ENCODE results near the gene CPSF3. TPM values are rescaled to one million over a fixed set of nuclear protein-coding genes. Genes with fewer than 3 reads are reported as not detected.
"Not testable (repeated sequence)": the region's sequence is repeated elsewhere in the genome, so short reads cannot be mapped to it uniquely, and the experiment has no call there.

CPSF3 gene
- total RNA-seq, 1 donor from 2014 or later, result 19.4 TPM

DNA sequence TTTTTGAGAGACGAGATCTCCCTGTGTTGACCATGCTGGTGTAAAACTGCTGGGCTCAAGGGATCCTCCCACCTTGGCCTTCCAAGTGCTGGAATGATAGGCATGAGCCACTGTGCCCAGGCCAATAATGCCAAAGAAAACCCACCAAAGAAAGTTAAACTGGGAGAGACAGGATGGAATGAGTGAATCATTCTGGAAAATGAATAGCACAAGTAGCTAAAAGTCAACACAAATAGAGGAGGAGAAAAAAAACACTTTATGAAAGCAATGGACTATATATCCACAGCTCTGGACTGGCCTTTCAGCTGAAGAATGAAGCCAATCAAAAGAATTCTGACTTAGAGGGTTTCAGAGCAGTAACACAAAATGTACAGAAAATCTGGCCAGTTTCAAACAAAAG, 74.8 kb downstream of the CPSF3 start:
- Histone ChIP-seq H3K4me3 (no peak overlapping the region), H3K36me3 (peaks cover 0 to 39% of the 10 kb centered on the region in 2 donors), H3K27me3 (no peaks in the 10 kb centered on the region), H3K27ac (no peak overlapping the region), H3K9me3 (no peaks in the 10 kb centered on the region), H3K4me1 (no peaks in the 10 kb centered on the region)
- DNase-seq (ENCODE audit: extremely low spot score in 2 of 2), result no peak
- intact Hi-C loops (cut with DNase I), result no loop called here
- TF ChIP-seq POLR2AphosphoS5 (IDR thresholded peaks at IDR 0.05; ENCODE audit: insufficient read depth in 1 of 2, low read depth in 1 of 2) (no peak), POLR2A (IDR thresholded peaks at IDR 0.05) (no peak)
- TF ChIP-seq, protein P1, sequence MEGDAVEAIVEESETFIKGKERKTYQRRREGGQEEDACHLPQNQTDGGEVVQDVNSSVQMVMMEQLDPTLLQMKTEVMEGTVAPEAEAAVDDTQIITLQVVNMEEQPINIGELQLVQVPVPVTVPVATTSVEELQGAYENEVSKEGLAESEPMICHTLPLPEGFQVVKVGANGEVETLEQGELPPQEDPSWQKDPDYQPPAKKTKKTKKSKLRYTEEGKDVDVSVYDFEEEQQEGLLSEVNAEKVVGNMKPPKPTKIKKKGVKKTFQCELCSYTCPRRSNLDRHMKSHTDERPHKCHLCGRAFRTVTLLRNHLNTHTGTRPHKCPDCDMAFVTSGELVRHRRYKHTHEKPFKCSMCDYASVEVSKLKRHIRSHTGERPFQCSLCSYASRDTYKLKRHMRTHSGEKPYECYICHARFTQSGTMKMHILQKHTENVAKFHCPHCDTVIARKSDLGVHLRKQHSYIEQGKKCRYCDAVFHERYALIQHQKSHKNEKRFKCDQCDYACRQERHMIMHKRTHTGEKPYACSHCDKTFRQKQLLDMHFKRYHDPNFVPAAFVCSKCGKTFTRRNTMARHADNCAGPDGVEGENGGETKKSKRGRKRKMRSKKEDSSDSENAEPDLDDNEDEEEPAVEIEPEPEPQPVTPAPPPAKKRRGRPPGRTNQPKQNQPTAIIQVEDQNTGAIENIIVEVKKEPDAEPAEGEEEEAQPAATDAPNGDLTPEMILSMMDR (IDR thresholded peaks at IDR 0.05), result no peak

DNA sequence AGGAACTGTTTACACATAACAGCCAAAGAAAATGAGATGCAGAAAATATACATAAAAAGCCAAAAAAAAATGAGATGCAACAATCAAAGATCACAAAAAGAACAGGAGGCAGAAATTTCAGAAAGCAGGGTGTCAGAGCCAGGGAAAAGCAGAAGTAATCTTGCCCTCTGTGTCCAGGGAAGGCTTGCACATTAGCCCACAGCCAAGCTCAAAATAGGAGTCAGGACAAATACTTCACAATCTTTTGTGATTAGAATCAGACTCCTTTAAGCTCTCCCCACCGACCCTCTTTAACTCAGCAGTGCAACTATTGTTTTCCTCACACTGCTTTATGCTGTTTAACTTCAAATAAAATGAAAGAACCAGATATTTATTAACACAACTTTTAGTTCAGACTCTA, 85.5 kb downstream of the CPSF3 start:
- no peaks in the 10 kb centered on the region for H3K9me3 ChIP-seq
- H3K27me3 ChIP-seq, result no peaks in the 10 kb centered on the region
- DNase-seq (ENCODE audit: extremely low spot score in 2 of 2), result no peak
- H3K27ac ChIP-seq, result no peak overlapping the region
- intact Hi-C loops (cut with DNase I), result no loop called here
- no peak overlapping the region for H3K4me3 ChIP-seq
- no peaks in the 10 kb centered on the region for H3K4me1 ChIP-seq
- no peak for TF ChIP-seq POLR2A (IDR thresholded peaks at IDR 0.05)
- TF ChIP-seq, protein P1 (IDR thresholded peaks at IDR 0.05), result no peak
- no peak for TF ChIP-seq POLR2AphosphoS5 (IDR thresholded peaks at IDR 0.05; ENCODE audit: insufficient read depth in 1 of 2, low read depth in 1 of 2)
- H3K36me3 ChIP-seq, result peaks cover 0 to 56% of the 10 kb centered on the region in 2 donors

DNA sequence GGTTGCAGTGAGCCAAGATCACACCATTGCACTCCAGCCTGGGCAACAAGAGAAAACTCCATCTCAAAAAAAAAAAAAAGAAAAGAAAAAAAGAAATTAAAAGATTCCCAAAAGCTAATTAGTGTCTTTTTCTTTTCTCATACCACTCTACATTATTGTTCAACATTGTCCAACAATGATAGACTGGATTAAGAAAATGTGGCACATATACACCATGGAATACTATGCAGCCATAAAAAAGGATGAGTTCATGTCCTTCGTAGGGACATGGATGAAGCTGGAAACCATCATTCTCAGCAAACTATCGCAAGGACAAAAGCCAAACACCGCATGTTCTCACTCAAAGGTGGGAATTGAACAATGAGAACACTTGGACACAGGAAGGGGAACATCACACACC, 90.5 kb downstream of the CPSF3 start:
- H3K27me3 ChIP-seq; H3K4me3 ChIP-seq; intact Hi-C loops (cut with DNase I); H3K9me3 ChIP-seq; H3K27ac ChIP-seq; DNase-seq (ENCODE audit: extremely low spot score in 2 of 2); H3K4me1 ChIP-seq: not testable (repeated sequence)
- H3K36me3 ChIP-seq, result peaks cover 0 to 37% of the 10 kb centered on the region in 2 donors

DNA sequence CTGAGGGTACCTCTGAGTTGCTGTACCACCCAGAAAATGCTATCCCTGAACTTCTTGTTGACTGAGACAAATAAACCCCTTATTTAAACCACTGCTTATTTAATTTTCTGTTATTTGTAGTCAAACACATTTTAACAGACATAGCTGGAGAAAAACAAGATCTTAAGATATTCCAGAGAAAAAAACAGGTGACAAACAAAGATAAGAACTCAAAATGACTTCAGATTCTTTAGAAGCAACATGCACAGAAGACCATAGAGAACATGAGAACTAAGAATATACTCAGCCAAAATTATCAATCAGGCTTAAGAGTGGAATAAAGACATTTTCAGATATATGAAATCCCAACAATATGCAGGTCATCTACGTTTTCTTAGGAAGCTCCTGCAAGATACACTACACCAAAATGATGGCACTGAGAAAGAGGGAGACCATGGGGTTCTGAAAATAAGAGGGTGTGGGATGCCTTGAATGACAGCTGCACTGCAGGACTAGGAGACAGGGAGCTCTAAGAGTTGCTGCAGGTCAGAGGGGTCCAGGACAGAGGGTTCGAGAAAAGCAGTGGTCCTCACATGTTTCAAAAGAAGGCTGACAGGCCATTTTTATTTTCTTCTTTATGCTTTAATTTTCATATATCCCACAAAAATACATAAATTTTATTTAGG, 93.8 kb downstream of the CPSF3 start:
- TF ChIP-seq, protein P1 (IDR thresholded peaks at IDR 0.05), result no peak
- no peak for TF ChIP-seq POLR2AphosphoS5 (IDR thresholded peaks at IDR 0.05; ENCODE audit: insufficient read depth in 1 of 2, low read depth in 1 of 2)
- no peak for TF ChIP-seq POLR2A (IDR thresholded peaks at IDR 0.05)
- H3K4me3 ChIP-seq, result no peak overlapping the region

DNA sequence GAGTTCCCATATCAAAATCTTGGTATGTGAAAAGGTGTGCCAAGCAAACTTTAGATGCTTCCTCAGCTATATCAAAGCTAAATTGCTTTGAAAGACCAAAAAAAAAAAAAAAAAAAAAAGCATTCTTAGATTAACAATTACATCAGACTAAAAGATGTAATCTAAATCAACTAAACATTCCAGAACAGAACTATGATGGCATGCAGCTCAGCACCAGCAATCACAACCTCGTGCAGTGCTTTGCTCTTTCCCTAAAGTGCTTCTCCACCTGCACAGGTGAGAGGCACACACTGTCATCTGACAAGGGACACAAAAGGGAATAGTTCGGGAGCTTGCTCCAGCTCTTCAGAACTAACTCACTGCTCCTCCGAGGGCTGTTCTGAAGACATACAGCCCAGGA, 94.7 kb downstream of the CPSF3 start:
- Histone ChIP-seq H3K9me3 (no peaks in the 10 kb centered on the region), H3K4me1 (no peaks in the 10 kb centered on the region), H3K27ac (no peak overlapping the region), H3K27me3 (no peaks in the 10 kb centered on the region), H3K36me3 (peaks cover 0 to 51% of the 10 kb centered on the region in 2 donors), H3K4me3 (no peak overlapping the region)
- DNase-seq (ENCODE audit: extremely low spot score in 2 of 2), result no peak
- intact Hi-C loops (cut with DNase I), result no loop called here
- no peak for TF ChIP-seq POLR2AphosphoS5 (IDR thresholded peaks at IDR 0.05; ENCODE audit: insufficient read depth in 1 of 2, low read depth in 1 of 2)
- TF ChIP-seq, protein P1 (IDR thresholded peaks at IDR 0.05), result no peak
- TF ChIP-seq POLR2A (IDR thresholded peaks at IDR 0.05), result no peak

More for the DNA sequence above, 93.8 kb downstream of the CPSF3 start:
- DNase-seq (ENCODE audit: extremely low spot score in 2 of 2), result no peak
- Histone ChIP-seq H3K27me3 (no peaks in the 10 kb centered on the region), H3K4me1 (no peaks in the 10 kb centered on the region), H3K9me3 (no peaks in the 10 kb centered on the region), H3K36me3 (peaks cover 0 to 61% of the 10 kb centered on the region in 2 donors), H3K27ac (no peak overlapping the region)
- intact Hi-C loops (cut with DNase I), result no loop called here

All from vagina (tissue), 2 donors.